ENCODE measurements around the gene CACNG4. TPM values are rescaled to one million over a fixed set of nuclear protein-coding genes. Genes with fewer than 3 reads are reported as not detected.
A peak's percentile ranks its signal among the peaks of the same experiment; 100 is the strongest.

CACNG4 gene
- total RNA-seq, 1 donor from 2014 or later: 0.36 TPM

- ATAC-seq: no peak
- intact Hi-C loops (cut with DNase I): no loop called here
- DNase-seq (ENCODE audit: low spot score): no peak
These were observed 21.8 kb upstream of the CACNG4 start for GRCh38 chr17:66942451-66943264.

GRCh38 chr17:66943484-66943883, 21.0 kb upstream of the CACNG4 start:
- ATAC-seq (no peak), DNase-seq (ENCODE audit: low spot score) (no peak)
- intact Hi-C loops (cut with DNase I): no loop called here

GRCh38 chr17:66944351-66945146, 20.0 kb upstream of the CACNG4 start:
- intact Hi-C loops (cut with DNase I): no loop called here
- DNase-seq (ENCODE audit: low spot score) (no peak), ATAC-seq (peak; percentile 55)

GRCh38 chr17:66945147-66945835, 19.2 kb upstream of the CACNG4 start:
- intact Hi-C loops (cut with DNase I): no loop called here
- ATAC-seq (no peak), DNase-seq (ENCODE audit: low spot score) (no peak)

- ATAC-seq: no peak
- DNase-seq (ENCODE audit: low spot score): no peak
These were observed 18.3 kb upstream of the CACNG4 start for GRCh38 chr17:66946251-66946650.

GRCh38 chr17:66947311-66947710, 17.2 kb upstream of the CACNG4 start:
- intact Hi-C loops (cut with DNase I): no loop called here
- ATAC-seq (no peak), DNase-seq (ENCODE audit: low spot score) (no peak)

More at GRCh38 chr17:66946251-66946650, 18.3 kb upstream of the CACNG4 start:
- intact Hi-C loops (cut with DNase I): no loop called here

- intact Hi-C loops (cut with DNase I): no loop called here
- DNase-seq (ENCODE audit: low spot score) (no peak), ATAC-seq (no peak)
These were observed 16.3 kb upstream of the CACNG4 start for GRCh38 chr17:66948061-66948750.

GRCh38 chr17:66949501-66949900, 15.0 kb upstream of the CACNG4 start:
- ATAC-seq (no peak), DNase-seq (ENCODE audit: low spot score) (no peak)
- intact Hi-C loops (cut with DNase I): no loop called here

GRCh38 chr17:66950325-66950724, 14.2 kb upstream of the CACNG4 start:
- DNase-seq (ENCODE audit: low spot score): no peak
- intact Hi-C loops (cut with DNase I): no loop called here
- no peak for ATAC-seq

- no peak for DNase-seq (ENCODE audit: low spot score)
- intact Hi-C loops (cut with DNase I): no loop called here
- ATAC-seq: no peak
These were observed 13.5 kb upstream of the CACNG4 start for GRCh38 chr17:66950886-66951604.

- no peak for ATAC-seq
- intact Hi-C loops (cut with DNase I): no loop called here
- DNase-seq (ENCODE audit: low spot score): no peak
These were observed 12.9 kb upstream of the CACNG4 start for GRCh38 chr17:66951605-66951953.

GRCh38 chr17:66952031-66952524, 12.4 kb upstream of the CACNG4 start:
- intact Hi-C loops (cut with DNase I): no loop called here
- ATAC-seq: no peak
- no peak for DNase-seq (ENCODE audit: low spot score)

- intact Hi-C loops (cut with DNase I): no loop called here
- DNase-seq (ENCODE audit: low spot score): no peak
These were observed 11.6 kb upstream of the CACNG4 start for GRCh38 chr17:66952681-66953629.

GRCh38 chr17:66953630-66954020, 10.9 kb upstream of the CACNG4 start:
- DNase-seq (ENCODE audit: low spot score) (no peak), ATAC-seq (no peak)
- intact Hi-C loops (cut with DNase I): no loop called here

More at GRCh38 chr17:66952681-66953629, 11.6 kb upstream of the CACNG4 start:
- ATAC-seq: no peak

- ATAC-seq: no peak
- DNase-seq (ENCODE audit: low spot score): no peak
These were observed 9.9 kb upstream of the CACNG4 start for GRCh38 chr17:66954632-66955031.

GRCh38 chr17:66955821-66956220, 8.7 kb upstream of the CACNG4 start:
- DNase-seq (ENCODE audit: low spot score) (no peak), ATAC-seq (no peak)
- intact Hi-C loops (cut with DNase I): no loop called here

More at GRCh38 chr17:66954632-66955031, 9.9 kb upstream of the CACNG4 start:
- intact Hi-C loops (cut with DNase I): no loop called here

GRCh38 chr17:66956941-66957340, 7.6 kb upstream of the CACNG4 start:
- no peak for ATAC-seq
- no peak for DNase-seq (ENCODE audit: low spot score)
- intact Hi-C loops (cut with DNase I): no loop called here
